Right lobe of liver (tissue), 6 donors: ENCODE measurements around the gene ZCCHC24. TPM values are rescaled to one million over a fixed set of nuclear protein-coding genes. Genes with fewer than 3 reads are reported as not detected.
A peak's percentile ranks its signal among the peaks of the same experiment; 100 is the strongest.

Experiments used
- ATAC-seq, 4 donors: fragments of 200-7000 bp; cut with Tn5 transposase; one replicate each; pipeline ENCODE4 v1.9.1; 2020; ENCODE audit warnings: mild to moderate bottlenecking in 4 of 4, moderate library complexity in 4 of 4
- DNase-seq, 3 donors: peaks; one replicate each; pipeline ENCODE4 v3.0.0-alpha.2; 2020
- H3K27ac ChIP-seq, 3 donors: fragments of 200-600 bp; one replicate each; pipeline ENCODE4 v1.8.0; 2022
- H3K27me3 ChIP-seq, 2 donors: fragments of 200-600 bp; one replicate each; pipeline ENCODE4 v1.8.0; 2022
- H3K36me3 ChIP-seq, 4 donors: fragments of 200-600 bp; sonication (generic) in 1 of 4; one replicate each; pipeline versions ENCODE4 v1.5.1 to v1.8.0; 2017 to 2022; ENCODE audit warnings: control low read depth in 1 of 4
- H3K4me1 ChIP-seq, 4 donors: fragments of 200-600 bp; sonication (generic) in 1 of 4; one replicate each; pipeline versions ENCODE4 v1.5.1 to v1.8.0; 2017 to 2022; ENCODE audit warnings: control low read depth in 1 of 4
- H3K4me3 ChIP-seq, 3 donors: fragments of 200-600 bp; one replicate each; pipeline ENCODE4 v1.8.0; 2022
- H3K9me3 ChIP-seq, 4 donors: fragments of 200-600 bp; sonication (generic) in 1 of 4; one replicate each; pipeline versions ENCODE4 v1.5.1 to v1.8.0; 2017 to 2022; ENCODE audit warnings: control low read depth in 1 of 4
- POLR2A ChIP-seq: fragments of 450-650 bp; IDR thresholded peaks from one replicate; pipeline ENCODE4 v1.6.1; 2017; ENCODE audit warnings: antibody characterized with exemption, mild to moderate bottlenecking
- WGBS: methylation state at CpG from one replicate; pipeline ENCODE4 v1.1.6; 2018; ENCODE audit warnings: low coverage, low lambda C conversion rate; ENCODE audit not compliant: insufficient coverage; ENCODE audit errors: missing lambda C conversion rate; 5-methylcytosine and 5-hydroxymethylcytosine counted together
- intact Hi-C, 2 donors: fragments of 100-400 bp; cut with DNase I; formaldehyde crosslinking; loops; one replicate each; pipeline versions ENCODE4 v1.11.2 to v1.14.1; 2022
- total RNA-seq, 6 experiments: library from RNA; depleted of rRNA in 2 of 6; stranded (reverse); fragments of >200 nt in 2 of 6; fragmentation: NEBNext Ultra II Directional in 3 of 6; extraction: Animal tissue kit (Norgen Biotek cat#: 25700) in 3 of 6; gene quantifications; one replicate each; pipeline versions ENCODE4 v1.1.0 to v1.2.4, GENCODE V29; 2016 to 2023
- TF ChIP-seq, protein P1 (sequence below), 4 donors: fragments of 200-600 bp in 3 of 4; fragments of 450-650 bp in 1 of 4; IDR thresholded peaks; one replicate each; pipeline versions ENCODE4 v1.5.1 to v1.8.0; 2016 to 2022; ENCODE audit warnings: antibody characterized with exemption in 4 of 4, mild to moderate bottlenecking in 2 of 4
- donor health status: DM: no; HTN: yes; CAD: no.
- donor health status: DM: no; HTN: no; CAD: no.
- donor health status: DM: no; HTN: no; CAD: no.
- donor health status: DM: no; HTN: yes; CAD: no.
- donor health status: DM: no; HTN: yes; CAD: no.

ZCCHC24 gene
- total RNA-seq, 6 experiments from 2014 or later = 19.8 to 33.6 (median 22.7) TPM

DNA sequence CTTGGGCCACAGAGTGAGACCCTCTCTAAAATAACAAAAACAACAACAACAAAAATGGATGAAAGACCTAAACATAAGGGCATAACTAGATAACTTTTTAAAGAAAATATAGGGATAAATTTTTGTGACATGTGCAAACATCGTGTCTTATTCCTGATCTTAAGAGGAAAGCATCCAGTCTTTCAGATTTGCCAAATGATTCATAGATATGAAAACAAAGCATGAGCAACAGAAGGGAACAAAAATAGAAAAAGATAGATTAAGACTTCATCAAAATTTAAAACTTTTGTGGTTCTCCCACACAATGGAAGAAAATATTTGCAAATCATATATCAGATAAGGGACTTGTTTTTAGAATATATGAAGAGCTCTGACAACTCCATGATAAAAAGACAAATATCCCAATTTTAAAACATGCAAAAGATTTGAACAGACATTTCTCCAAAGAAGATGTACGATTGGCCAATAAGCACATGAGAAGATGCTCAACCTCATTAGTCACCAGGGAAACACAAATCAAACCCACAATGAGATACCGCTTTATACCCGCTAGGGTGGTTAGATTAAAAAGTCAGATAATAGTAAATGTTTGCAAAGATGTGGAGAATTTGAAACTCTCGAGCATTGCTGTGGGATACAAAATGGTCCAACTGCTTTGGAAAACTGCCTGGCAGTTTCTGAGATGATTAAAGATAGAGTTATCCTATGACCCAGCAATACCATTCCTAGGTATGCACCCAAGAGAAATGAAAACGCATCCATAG lies 77.8 kb downstream of the ZCCHC24 start:
- H3K27me3 ChIP-seq = no peaks in the 10 kb centered on the region
- intact Hi-C loops = no loop called here
- TF ChIP-seq, protein P1, sequence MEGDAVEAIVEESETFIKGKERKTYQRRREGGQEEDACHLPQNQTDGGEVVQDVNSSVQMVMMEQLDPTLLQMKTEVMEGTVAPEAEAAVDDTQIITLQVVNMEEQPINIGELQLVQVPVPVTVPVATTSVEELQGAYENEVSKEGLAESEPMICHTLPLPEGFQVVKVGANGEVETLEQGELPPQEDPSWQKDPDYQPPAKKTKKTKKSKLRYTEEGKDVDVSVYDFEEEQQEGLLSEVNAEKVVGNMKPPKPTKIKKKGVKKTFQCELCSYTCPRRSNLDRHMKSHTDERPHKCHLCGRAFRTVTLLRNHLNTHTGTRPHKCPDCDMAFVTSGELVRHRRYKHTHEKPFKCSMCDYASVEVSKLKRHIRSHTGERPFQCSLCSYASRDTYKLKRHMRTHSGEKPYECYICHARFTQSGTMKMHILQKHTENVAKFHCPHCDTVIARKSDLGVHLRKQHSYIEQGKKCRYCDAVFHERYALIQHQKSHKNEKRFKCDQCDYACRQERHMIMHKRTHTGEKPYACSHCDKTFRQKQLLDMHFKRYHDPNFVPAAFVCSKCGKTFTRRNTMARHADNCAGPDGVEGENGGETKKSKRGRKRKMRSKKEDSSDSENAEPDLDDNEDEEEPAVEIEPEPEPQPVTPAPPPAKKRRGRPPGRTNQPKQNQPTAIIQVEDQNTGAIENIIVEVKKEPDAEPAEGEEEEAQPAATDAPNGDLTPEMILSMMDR (IDR thresholded peaks at IDR 0.05) = no peak
- TF ChIP-seq POLR2A = no peak
- H3K36me3 ChIP-seq = no peaks in the 10 kb centered on the region
- DNase-seq (no peak), ATAC-seq (no peak)
- H3K4me3 ChIP-seq = no peak overlapping the region
- no peaks in the 10 kb centered on the region for H3K4me1 ChIP-seq
- H3K27ac ChIP-seq = no peak overlapping the region
- H3K9me3 ChIP-seq = no peaks in the 10 kb centered on the region
- 75% methylated on average over 6 of the region's 6 CpGs for WGBS

DNA sequence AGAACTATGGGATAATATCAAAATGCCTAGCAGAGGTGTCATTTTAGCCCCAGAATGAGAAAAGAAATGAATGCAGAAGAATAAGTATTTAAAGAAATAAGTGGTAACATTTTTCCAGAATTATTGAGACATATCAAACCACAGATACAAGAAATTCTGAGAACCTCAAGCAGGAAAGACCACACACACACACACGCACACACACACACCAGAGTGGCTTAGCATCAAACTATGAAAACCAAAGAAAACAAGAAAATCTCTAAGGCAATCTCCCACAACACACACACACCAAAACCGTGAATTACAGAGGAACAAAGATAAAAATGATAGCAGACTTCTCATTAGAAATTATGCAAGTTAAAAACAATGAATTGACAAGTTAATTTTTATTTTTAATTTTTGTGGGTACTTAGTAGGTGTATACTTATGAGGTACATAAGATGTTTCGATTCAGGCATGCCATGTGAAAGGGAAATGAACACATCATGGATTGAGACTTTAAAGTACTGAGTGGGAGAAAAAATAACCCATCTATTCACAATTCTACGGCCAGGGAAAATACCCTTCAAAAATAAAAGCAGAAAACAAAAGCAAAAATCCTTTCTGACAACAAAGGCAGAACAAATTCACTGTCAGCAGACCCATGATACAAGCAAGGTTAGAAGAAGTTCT lies 83.6 kb downstream of the ZCCHC24 start:
- ATAC-seq = no peak
- 62% methylated on average over 4 of the region's 4 CpGs for WGBS
- Histone ChIP-seq H3K4me1 (peaks cover 0 to 10% (median 0%) of the 10 kb centered on the region in 4 donors), H3K4me3 (no peak overlapping the region), H3K36me3 (no peaks in the 10 kb centered on the region), H3K27ac (no peak overlapping the region), H3K27me3 (no peaks in the 10 kb centered on the region), H3K9me3 (no peaks in the 10 kb centered on the region)
- intact Hi-C loops = no loop called here
- no peak for TF ChIP-seq POLR2A
- TF ChIP-seq, protein P1 (IDR thresholded peaks at IDR 0.05) = no peak
- no peak for DNase-seq

DNA sequence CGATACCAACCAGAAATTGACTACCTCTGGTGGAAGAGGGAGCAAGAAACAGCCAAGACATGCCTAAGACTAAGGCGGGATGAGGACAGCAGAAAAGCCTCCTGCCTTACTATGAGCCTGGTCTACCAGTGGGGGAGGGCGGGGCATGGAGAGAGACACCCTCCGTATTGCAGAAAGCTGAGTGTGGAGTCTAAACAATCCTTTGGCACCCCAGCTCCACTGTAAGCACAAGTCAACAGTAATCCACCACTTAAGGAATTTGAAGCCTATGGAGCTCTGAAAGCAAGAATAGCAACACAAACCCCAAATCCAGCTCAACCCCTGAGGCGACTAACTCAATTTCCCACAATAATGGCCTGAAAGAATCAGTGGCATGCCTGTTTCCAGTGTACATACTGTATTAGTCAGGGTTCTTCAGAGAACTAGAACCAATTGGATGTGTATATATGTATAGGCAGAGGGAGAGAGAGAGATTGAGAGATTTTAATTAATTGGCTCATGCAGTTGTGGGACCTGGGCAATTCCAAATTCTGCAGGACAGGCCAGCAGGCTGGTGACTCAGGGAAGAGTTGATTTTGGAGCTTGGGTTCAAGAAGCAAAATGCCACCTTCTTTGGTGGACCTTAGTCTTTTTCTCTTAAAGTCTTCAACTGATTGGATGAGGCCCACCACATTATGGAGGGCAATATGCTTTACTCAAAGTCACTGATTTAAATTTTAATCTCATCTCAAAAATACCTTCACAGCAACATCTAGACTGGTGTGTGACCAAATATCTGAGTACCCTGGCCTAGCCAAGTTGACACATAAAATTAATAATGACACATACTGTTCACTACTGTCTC lies 84.7 kb downstream of the ZCCHC24 start:
- intact Hi-C loops = no loop called here
- Histone ChIP-seq H3K27me3 (no peaks in the 10 kb centered on the region), H3K27ac (no peak overlapping the region), H3K4me3 (no peak overlapping the region), H3K36me3 (no peaks in the 10 kb centered on the region), H3K9me3 (no peaks in the 10 kb centered on the region), H3K4me1 (peaks cover 0 to 10% (median 0%) of the 10 kb centered on the region in 4 donors)
- DNase-seq = no peak
- WGBS = 50% methylated on average over 1 of the region's 5 CpGs
- ATAC-seq = no peak
- TF ChIP-seq POLR2A = no peak
- TF ChIP-seq, protein P1 (IDR thresholded peaks at IDR 0.05) = no peak

DNA sequence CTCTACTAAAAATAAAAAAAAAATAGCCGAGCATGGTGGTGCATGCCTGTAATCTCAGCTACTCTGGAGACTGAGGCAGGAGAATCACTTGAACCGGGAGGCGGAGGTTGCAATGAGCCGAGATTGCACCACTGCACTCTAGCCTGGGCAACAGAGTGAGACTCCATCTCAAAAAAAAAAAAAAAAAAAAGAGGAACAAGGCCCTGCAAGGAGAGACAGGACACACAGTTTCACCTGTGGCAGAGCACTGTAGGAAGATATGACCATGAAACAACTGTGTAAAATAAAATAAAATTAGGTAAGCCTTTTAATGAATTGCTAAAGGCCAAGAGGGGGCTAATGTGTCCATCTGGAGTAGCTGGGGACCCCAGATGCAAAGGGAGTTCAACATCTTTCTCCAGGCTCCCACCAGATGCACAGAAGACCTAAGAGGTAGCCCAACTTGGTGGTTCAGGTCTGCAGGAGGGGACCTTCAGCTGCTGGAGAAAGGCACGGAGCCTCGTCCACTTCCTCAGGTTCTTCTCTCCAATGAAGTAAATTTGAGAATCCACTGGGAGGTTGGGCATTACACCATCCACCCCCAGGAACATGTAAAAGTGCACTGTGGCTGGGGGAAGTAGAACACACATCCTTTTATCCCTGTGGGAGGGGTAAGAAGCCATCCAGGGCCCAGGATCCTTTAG lies 85.5 kb downstream of the ZCCHC24 start:
- no peaks in the 10 kb centered on the region for H3K9me3 ChIP-seq
- H3K4me1 ChIP-seq = peaks cover 0 to 10% (median 0%) of the 10 kb centered on the region in 4 donors
- H3K27ac ChIP-seq = no peak overlapping the region
- WGBS = 94% methylated on average over 3 of the region's 6 CpGs
- no peak overlapping the region for H3K4me3 ChIP-seq
- ATAC-seq = no peak
- peaks cover 0 to 7% (median 0%) of the 10 kb centered on the region in 4 donors for H3K36me3 ChIP-seq
- H3K27me3 ChIP-seq = no peaks in the 10 kb centered on the region
- no peak for TF ChIP-seq POLR2A
- TF ChIP-seq, protein P1 (IDR thresholded peaks at IDR 0.05) = no peak
- intact Hi-C loops = no loop called here
- DNase-seq = peak in 1 of 3 donors; percentile 34
